ENCODE results near the gene PSKH1.
"Not testable (repeated sequence)": the region's sequence is repeated elsewhere in the genome, so short reads cannot be mapped to it uniquely, and the experiment has no call there.

PSKH1 gene

GRCh38 chr16:67892375-67892774 is 679 bp upstream of the PSKH1 start:
- DNase-seq = no peak

- no peak for DNase-seq
Measured at GRCh38 chr16:67893743-67894399, 817 bp downstream of the PSKH1 start.

- no peak for DNase-seq
Measured at GRCh38 chr16:67897231-67897630, 4.2 kb downstream of the PSKH1 start.

- DNase-seq = no peak
Measured at GRCh38 chr16:67901734-67902133, 8.7 kb downstream of the PSKH1 start.

GRCh38 chr16:67902831-67903230 is 9.8 kb downstream of the PSKH1 start:
- no peak for DNase-seq

GRCh38 chr16:67907397-67908180 is 14.5 kb downstream of the PSKH1 start:
- DNase-seq = no peak

GRCh38 chr16:67909056-67909742 is 16.1 kb downstream of the PSKH1 start:
- DNase-seq = no peak

- DNase-seq = no peak
Measured at GRCh38 chr16:67910158-67910557, 17.1 kb downstream of the PSKH1 start.

- DNase-seq = no peak
Measured at GRCh38 chr16:67914758-67915495, 21.9 kb downstream of the PSKH1 start.

- not testable (repeated sequence) for DNase-seq
Measured at GRCh38 chr16:67915496-67915769, 22.4 kb downstream of the PSKH1 start.

- no peak for DNase-seq
Measured at GRCh38 chr16:67915831-67916723, 23.0 kb downstream of the PSKH1 start.

- DNase-seq = no peak
Measured at GRCh38 chr16:67917140-67917851, 24.2 kb downstream of the PSKH1 start.

- peak in 1 of 2 donors; percentile 47 for DNase-seq
Measured at GRCh38 chr16:67917852-67918236, 24.8 kb downstream of the PSKH1 start.

GRCh38 chr16:67919622-67920221 is 26.7 kb downstream of the PSKH1 start:
- DNase-seq = no peak

GRCh38 chr16:67922221-67922620 is 29.2 kb downstream of the PSKH1 start:
- DNase-seq = no peak

- no peak for DNase-seq
Measured at GRCh38 chr16:67922740-67923139, 29.7 kb downstream of the PSKH1 start.

- no peak for DNase-seq
Measured at GRCh38 chr16:67923414-67924116, 30.5 kb downstream of the PSKH1 start.

GRCh38 chr16:67924140-67924906 is 31.3 kb downstream of the PSKH1 start:
- no peak for DNase-seq

GRCh38 chr16:67926181-67926750 is 33.2 kb downstream of the PSKH1 start:
- no peak for DNase-seq

Data from bone marrow (tissue), 2 donors.